Nasal cavity respiratory epithelium epithelial cell of viscerocranial mucosa (primary cell): ENCODE results near the gene ENTREP3. TPM values are rescaled to one million over a fixed set of nuclear protein-coding genes. Genes with fewer than 3 reads are reported as not detected.

Experiments
- total RNA-seq: library from RNA; depleted of rRNA; stranded (reverse); fragments of >200 nt; gene quantifications from 2 replicates; pipeline ENCODE4 v1.2.3, GENCODE V29; 2014

The ENTREP3 gene, protein sequence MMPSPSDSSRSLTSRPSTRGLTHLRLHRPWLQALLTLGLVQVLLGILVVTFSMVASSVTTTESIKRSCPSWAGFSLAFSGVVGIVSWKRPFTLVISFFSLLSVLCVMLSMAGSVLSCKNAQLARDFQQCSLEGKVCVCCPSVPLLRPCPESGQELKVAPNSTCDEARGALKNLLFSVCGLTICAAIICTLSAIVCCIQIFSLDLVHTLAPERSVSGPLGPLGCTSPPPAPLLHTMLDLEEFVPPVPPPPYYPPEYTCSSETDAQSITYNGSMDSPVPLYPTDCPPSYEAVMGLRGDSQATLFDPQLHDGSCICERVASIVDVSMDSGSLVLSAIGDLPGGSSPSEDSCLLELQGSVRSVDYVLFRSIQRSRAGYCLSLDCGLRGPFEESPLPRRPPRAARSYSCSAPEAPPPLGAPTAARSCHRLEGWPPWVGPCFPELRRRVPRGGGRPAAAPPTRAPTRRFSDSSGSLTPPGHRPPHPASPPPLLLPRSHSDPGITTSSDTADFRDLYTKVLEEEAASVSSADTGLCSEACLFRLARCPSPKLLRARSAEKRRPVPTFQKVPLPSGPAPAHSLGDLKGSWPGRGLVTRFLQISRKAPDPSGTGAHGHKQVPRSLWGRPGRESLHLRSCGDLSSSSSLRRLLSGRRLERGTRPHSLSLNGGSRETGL
- total RNA-seq, result 4.4 and 9.6 TPM in 2 replicates

GRCh38 chr1:155255243-155256007 lies at the start of gene ENTREP3:
ENTREP3 (minus strand) TSS chr1:155255483; CDS start chr1:155254877, 606 bp downstream.

GRCh38 chr1:155301342-155301841 lies 46.1 kb upstream of the ENTREP3 start, which contains the start of gene PKLR:
PKLR (minus strand) TSS chr1:155301438; CDS start chr1:155301395, 43 bp downstream.

GRCh38 chr1:155277070-155277901 lies 22.0 kb upstream of the ENTREP3 start, which contains the start of gene HCN3:
HCN3 (plus strand) TSS chr1:155277463; CDS start chr1:155277591, 128 bp downstream.

DNA sequence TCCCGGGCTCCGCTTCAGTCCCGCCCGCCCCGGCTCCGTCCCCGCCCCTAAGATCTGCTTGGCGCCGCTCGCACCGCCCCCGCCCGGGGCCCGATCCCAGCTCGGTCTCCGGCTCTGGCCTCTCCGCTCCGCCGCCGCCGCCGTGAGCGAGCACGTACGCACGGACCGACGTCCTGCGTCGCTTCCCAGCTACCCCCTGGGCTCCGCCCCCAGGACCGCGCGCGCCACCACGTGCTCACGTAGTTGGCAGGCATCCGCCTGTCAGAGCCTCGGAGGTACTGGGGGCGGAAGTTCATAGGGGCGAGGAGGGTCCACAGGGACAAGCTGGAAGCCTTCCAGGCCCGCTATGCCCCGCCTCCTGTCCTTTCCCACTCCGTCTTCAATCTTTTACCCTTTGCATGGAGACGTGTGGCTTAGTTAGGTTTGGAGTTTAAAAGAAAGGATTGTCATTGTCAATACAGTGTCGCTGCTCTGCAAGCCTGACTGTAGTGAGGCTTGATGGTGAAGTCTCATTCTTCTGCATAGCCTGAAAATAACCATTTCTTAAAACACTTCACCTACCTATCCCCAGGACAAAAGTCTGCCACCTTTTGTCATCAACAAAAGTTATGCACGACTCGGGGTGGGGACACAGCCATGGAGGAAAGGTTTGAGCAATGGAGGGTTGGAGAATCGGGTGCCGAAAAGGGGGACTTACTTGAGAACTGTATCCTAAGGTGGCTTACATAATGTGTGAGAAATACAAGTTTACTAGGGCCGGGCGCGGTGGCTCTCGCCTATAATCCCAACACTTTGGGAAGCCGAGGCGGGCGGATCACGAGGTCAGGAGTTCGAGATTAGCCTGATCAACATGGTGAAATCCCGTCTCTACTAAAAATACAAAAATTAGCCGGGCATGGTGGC lies 18.3 kb upstream of the ENTREP3 start, which contains the start of gene CLK2:
TSS of gene CLK2 (minus strand) at position 162 of the 903 bp plus-strand sequence. CDS start 2,527 bp downstream, outside the sequence.

GRCh38 chr1:155261852-155262673 lies 6.8 kb upstream of the ENTREP3 start, which contains the start of gene SCAMP3:
SCAMP3 (minus strand) TSS chr1:155262360; CDS start chr1:155262151, 209 bp downstream.

DNA sequence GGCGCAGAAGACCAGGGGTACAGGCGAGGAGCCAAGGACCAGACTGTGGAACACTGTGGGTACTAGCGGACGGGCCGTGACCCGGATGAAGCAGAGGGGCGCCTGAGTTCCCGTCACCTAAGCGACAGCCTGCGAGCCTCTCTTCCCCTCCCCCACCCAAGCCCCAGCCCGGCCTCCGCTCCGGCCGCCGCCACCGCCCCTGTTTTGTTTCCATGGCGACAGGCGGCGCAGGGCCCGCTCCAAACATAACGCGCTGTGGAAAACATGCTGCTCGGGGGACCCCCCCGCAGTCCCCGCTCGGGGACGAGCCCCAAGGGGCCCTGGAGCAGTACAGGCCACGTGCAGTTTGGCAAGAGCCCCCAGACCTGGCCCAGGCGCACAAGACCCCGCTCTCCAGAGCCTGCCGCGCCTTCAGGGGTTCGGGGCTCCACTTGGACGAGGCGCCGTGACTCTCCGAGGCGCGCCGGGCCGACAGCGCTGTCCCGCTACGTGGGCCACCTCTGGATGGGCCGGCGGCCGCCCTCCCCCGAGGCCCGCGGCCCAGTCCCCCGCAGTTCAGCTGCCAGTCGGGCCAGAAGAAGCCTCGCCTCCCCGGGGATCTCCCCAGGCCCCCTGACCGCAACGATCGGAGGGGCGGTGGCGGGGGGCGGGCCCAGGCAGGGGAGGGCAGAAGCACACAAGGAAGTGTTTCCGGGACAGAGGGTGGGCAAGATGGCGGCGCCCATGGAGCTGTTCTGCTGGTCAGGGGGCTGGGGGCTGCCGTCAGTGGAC lies 46.6 kb downstream of the ENTREP3 start, which contains the start of gene MTX1:
TSS of gene MTX1 (plus strand) at position 155 of the 771 bp plus-strand sequence. CDS start at position 265, 110 bp downstream.

GRCh38 chr1:155207806-155208540 lies 47.3 kb downstream of the ENTREP3 start, which contains the start of gene THBS3:
THBS3 (minus strand) TSS chr1:155207897; CDS start chr1:155207876, 21 bp downstream.

Other genes starting within 250 kb of the ENTREP3 start
- 0.34 and 0.36 TPM in 2 replicates for gene DCST2, start 221.7 kb downstream of the ENTREP3 start, total RNA-seq
- not detected in 2 replicates for gene DCST1, start 221.7 kb downstream of the ENTREP3 start, total RNA-seq
- 178 and 228 TPM in 2 replicates for gene ADAM15, start 204.2 kb downstream of the ENTREP3 start, total RNA-seq
- gene EFNA4, start 191.7 kb downstream of the ENTREP3 start, total RNA-seq, result 5.5 and 8.8 TPM in 2 replicates
- gene EFNA3, start 176.6 kb downstream of the ENTREP3 start, total RNA-seq, result 4.1 and 8.4 TPM in 2 replicates
- 17.4 and 73.1 TPM in 2 replicates for gene EFNA1, start 127.6 kb downstream of the ENTREP3 start, total RNA-seq
- 46.0 and 177 TPM in 2 replicates for gene SLC50A1, start 119.6 kb downstream of the ENTREP3 start, total RNA-seq
- 8.5 and 22.2 TPM in 2 replicates for gene DPM3, start 115.0 kb downstream of the ENTREP3 start, total RNA-seq
- gene KRTCAP2, start 82.2 kb downstream of the ENTREP3 start, total RNA-seq, result 92.3 and 125 TPM in 2 replicates
- gene TRIM46, start 81.6 kb downstream of the ENTREP3 start, total RNA-seq, result 0.34 and 1.3 TPM in 2 replicates
- gene THBS3, start 47.6 kb downstream of the ENTREP3 start, total RNA-seq, result 11.3 and 19.6 TPM in 2 replicates
- gene MTX1, start 46.8 kb downstream of the ENTREP3 start, total RNA-seq, result 25.9 and 49.2 TPM in 2 replicates
- gene SCAMP3, start 6.9 kb upstream of the ENTREP3 start, total RNA-seq, result 38.3 and 47.0 TPM in 2 replicates
- gene CLK2, start 18.0 kb upstream of the ENTREP3 start, total RNA-seq, result 19.5 and 28.3 TPM in 2 replicates
- gene HCN3, start 22.0 kb upstream of the ENTREP3 start, total RNA-seq, result 0.68 and 1.1 TPM in 2 replicates
- gene PKLR, start 46.0 kb upstream of the ENTREP3 start, total RNA-seq, result under 0.01 TPM in 1 of 2 replicates, not detected in the other
- gene FDPS, start 53.4 kb upstream of the ENTREP3 start, total RNA-seq, result 134 and 144 TPM in 2 replicates
- 20.6 and 20.8 TPM in 2 replicates for gene RUSC1, start 65.4 kb upstream of the ENTREP3 start, total RNA-seq